Breast epithelium (tissue), 3 donors: ENCODE measurements around the gene ZPR1.

Source experiments
- CTCF ChIP-seq, 3 donors: fragments of 450-650 bp; IDR thresholded peaks; one replicate each; pipeline ENCODE4 v1.5.1; 2016 to 2017; ENCODE audit warnings: antibody characterized with exemption in 3 of 3, mild to moderate bottlenecking in 3 of 3, moderate library complexity in 3 of 3
- POLR2A ChIP-seq: fragments of 450-650 bp; IDR thresholded peaks from one replicate; pipeline ENCODE4 v1.6.1; 2016; ENCODE audit warnings: antibody characterized with exemption, mild to moderate bottlenecking, moderate library complexity
- POLR2AphosphoS5 ChIP-seq, 3 donors: sonication (generic); formaldehyde crosslinking; IDR thresholded peaks; one replicate each; pipeline ENCODE4 v1.6.1; 2017; ENCODE audit warnings: antibody characterized with exemption in 3 of 3

DNA sequence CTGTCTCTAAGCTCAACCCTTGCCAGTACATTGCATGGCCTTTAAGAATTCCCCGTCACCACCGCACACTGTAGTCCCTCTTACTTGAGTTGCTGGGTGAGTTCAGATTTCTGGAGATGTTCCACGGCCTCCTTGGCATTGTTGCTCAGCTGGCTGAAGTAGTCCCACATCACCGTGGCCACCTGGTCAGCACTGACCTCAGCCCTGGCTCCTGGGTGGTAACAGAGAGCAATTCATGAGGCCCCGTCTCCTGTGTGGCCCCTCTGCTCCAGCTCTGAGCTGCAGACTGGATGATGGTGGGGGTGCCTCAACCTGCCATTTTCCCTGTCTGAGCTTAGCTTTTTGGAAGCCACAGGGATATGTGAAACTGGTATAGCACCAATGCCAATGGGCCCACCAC is 34.8 kb upstream of the ZPR1 start:
- TF ChIP-seq POLR2AphosphoS5 (IDR thresholded peaks at IDR 0.05) (no peak), CTCF (IDR thresholded peaks at IDR 0.05) (no peak), POLR2A (no peak)
